H1 (cell line): Measurements from ENCODE around the gene SLC5A11. TPM values are rescaled to one million over a fixed set of nuclear protein-coding genes. Genes with fewer than 3 reads are reported as not detected.

Source experiments
- CTCF ChIA-PET: fragments of 300-600 bp; sonication (Branson Sonifier 250); formaldehyde crosslinking; loops from one replicate; lab custom pipeline; 2021; ENCODE audit not compliant: partially characterized antibody; lab: Charles Lee
- POLR2A ChIA-PET: fragments of 300-600 bp; sonication (Branson Sonifier 250); formaldehyde crosslinking; loops from one replicate; lab custom pipeline; 2021; ENCODE audit warnings: inconsistent platforms; ENCODE audit not compliant: partially characterized antibody; lab: Charles Lee
- DNase-seq, 2 experiments: peaks; one replicate each; pipeline versions ENCODE4 v3.0.0 to v3.0.0-alpha.2; 2010 to 2022; ENCODE audit warnings: low spot score in 2 of 2, low read depth in 1 of 2, mixed read lengths in 1 of 2
- FAIRE-seq: peaks from 2 replicates; lab custom pipeline; 2011; peaks lifted over from hg19 to GRCh38; lab: Jason Lieb, UNC
- H2AFZ ChIP-seq: 2 replicates; pipeline ENCODE4 v1.8.1; 2012; ENCODE audit warnings: low read length, inconsistent platforms
- H2AK5ac ChIP-seq: 2 replicates; pipeline ENCODE4 v1.6.1; 2013; ENCODE audit warnings: low read depth, low read length
- H2BK120ac ChIP-seq: replicated peaks from 2 replicates; pipeline ENCODE3; 2013; ENCODE audit warnings: low read depth, low read length, inconsistent platforms
- H2BK12ac ChIP-seq: 2 replicates; pipeline ENCODE4 v1.6.1; 2013; ENCODE audit warnings: low read depth, low read length
- H2BK15ac ChIP-seq: 2 replicates; pipeline ENCODE4 v1.6.1; 2013; ENCODE audit warnings: low read length
- H2BK20ac ChIP-seq: 2 replicates; pipeline ENCODE4 v1.6.1; 2013; ENCODE audit warnings: low read length
- H2BK5ac ChIP-seq: 2 replicates; pipeline ENCODE4 v1.6.1; 2013; ENCODE audit warnings: low read depth, low read length
- H3K14ac ChIP-seq: 2 replicates; pipeline ENCODE4 v1.6.1; 2013; ENCODE audit warnings: inconsistent platforms; ENCODE audit not compliant: insufficient read length
- H3K18ac ChIP-seq: 2 replicates; pipeline ENCODE4 v1.6.1; 2013; ENCODE audit warnings: low read length; ENCODE audit errors: extremely low read depth
- H3K23ac ChIP-seq: 2 replicates; pipeline ENCODE4 v1.6.1; 2013; ENCODE audit warnings: inconsistent platforms; ENCODE audit not compliant: insufficient read length
- H3K23me2 ChIP-seq: 2 replicates; pipeline ENCODE4 v1.6.1; 2013; ENCODE audit warnings: low read depth, low read length
- H3K27ac ChIP-seq: 2 replicates; pipeline ENCODE4 v1.6.1; 2011; ENCODE audit warnings: low read depth, low read length, inconsistent platforms
- H3K27me3 ChIP-seq, 4 experiments: replicated peaks in 1 of 4; 1 replicate in 1 of 4; 2 replicates in 3 of 4; pipeline versions ENCODE4 v1.6.1 to v1.8.1; 2011 to 2013; ENCODE audit warnings: low read length in 3 of 4, mild to moderate bottlenecking in 3 of 4, inconsistent platforms in 2 of 4, mixed read lengths in 2 of 4, moderate library complexity in 1 of 4; ENCODE audit not compliant: control insufficient read depth in 3 of 4, insufficient read depth in 3 of 4; ENCODE audit errors: extremely low read depth in 1 of 4
- H3K36me3 ChIP-seq, 4 experiments: 2 replicates each; pipeline versions ENCODE4 v1.6.1 to v1.8.1; 2011 to 2013; ENCODE audit warnings: mild to moderate bottlenecking in 4 of 4, low read length in 3 of 4, moderate library complexity in 2 of 4, control low read depth in 1 of 4, inconsistent platforms in 1 of 4; ENCODE audit not compliant: insufficient read depth in 4 of 4, control insufficient read depth in 2 of 4
- H3K4ac ChIP-seq: replicated peaks from 2 replicates; pipeline ENCODE3; 2013; ENCODE audit warnings: low read length, low read depth, mixed read lengths, inconsistent platforms; ENCODE audit not compliant: insufficient read length
- H3K4me1 ChIP-seq, 4 experiments: replicated peaks in 1 of 4; 1 replicate in 1 of 4; 2 replicates in 3 of 4; pipeline versions ENCODE4 v1.6.1 to v1.8.1; 2011 to 2013; ENCODE audit warnings: low read length in 3 of 4, inconsistent platforms in 2 of 4, mixed read lengths in 1 of 4; ENCODE audit not compliant: insufficient read depth in 4 of 4, control insufficient read depth in 3 of 4
- H3K4me2 ChIP-seq, 2 experiments: 2 replicates each; pipeline versions ENCODE4 v1.6.1 to v1.8.1; 2011 to 2013; ENCODE audit warnings: low read depth in 2 of 2, low read length in 2 of 2, control low read depth in 1 of 2, inconsistent platforms in 1 of 2, mild to moderate bottlenecking in 1 of 2; ENCODE audit not compliant: insufficient read depth in 1 of 2
- H3K4me3 ChIP-seq, 4 experiments: fragments of 200-600, 300-600 bp in 1 of 4; sonication (generic), shearing (Covaris generic), sonication (Bioruptor Twin) in 1 of 4; 2 replicates each; pipeline versions ENCODE4 v1.5.1 to v1.8.1; 2011 to 2016; ENCODE audit warnings: low read length in 4 of 4, low read depth in 3 of 4, control low read depth in 2 of 4, inconsistent platforms in 2 of 4, mild to moderate bottlenecking in 2 of 4, mixed read lengths in 1 of 4, moderate library complexity in 1 of 4; ENCODE audit not compliant: insufficient read depth in 2 of 4; ENCODE audit errors: extremely low read depth in 1 of 4
- H3K56ac ChIP-seq: replicated peaks from 2 replicates; pipeline ENCODE3; 2013; ENCODE audit warnings: low read depth, mild to moderate bottlenecking, mixed read lengths, low read length, inconsistent platforms; ENCODE audit not compliant: insufficient read length
- H3K79me1 ChIP-seq: 2 replicates; pipeline ENCODE4 v1.6.1; 2013; ENCODE audit warnings: low read depth, low read length, control low read depth
- H3K79me2 ChIP-seq, 2 experiments: 2 replicates each; pipeline versions ENCODE4 v1.6.1 to v1.8.1; 2012 to 2013; ENCODE audit warnings: low read length in 2 of 2, mild to moderate bottlenecking in 2 of 2, inconsistent platforms in 1 of 2; ENCODE audit not compliant: insufficient read depth in 2 of 2, control insufficient read depth in 1 of 2
- H3K9ac ChIP-seq, 4 experiments: replicated peaks in 1 of 4; 1 replicate in 1 of 4; 2 replicates in 3 of 4; pipeline versions ENCODE4 v1.6.1 to v1.8.1; 2011 to 2013; ENCODE audit warnings: low read depth in 3 of 4, low read length in 3 of 4, control low read depth in 2 of 4, mild to moderate bottlenecking in 2 of 4, moderate library complexity in 2 of 4, inconsistent platforms in 1 of 4; ENCODE audit errors: extremely low read depth in 1 of 4
- H3K9me3 ChIP-seq, 2 experiments: 2 replicates each; pipeline versions ENCODE4 v1.6.1 to v1.8.1; 2012 to 2013; ENCODE audit warnings: mild to moderate bottlenecking in 2 of 2, moderate library complexity in 2 of 2, control low read depth in 1 of 2, inconsistent platforms in 1 of 2, low read depth in 1 of 2, low read length in 1 of 2, mixed read lengths in 1 of 2; ENCODE audit not compliant: insufficient read depth in 2 of 2
- H4K20me1 ChIP-seq, 2 experiments: replicated peaks in 1 of 2; 2 replicates each; pipeline versions ENCODE3 to v1.8.1; 2011 to 2013; ENCODE audit warnings: inconsistent platforms in 2 of 2, low read length in 2 of 2, mild to moderate bottlenecking in 1 of 2; ENCODE audit not compliant: insufficient read depth in 2 of 2, control insufficient read depth in 1 of 2
- H4K5ac ChIP-seq: 2 replicates; pipeline ENCODE4 v1.6.1; 2013; ENCODE audit warnings: low read length, low read depth, mixed read lengths, inconsistent platforms; ENCODE audit not compliant: insufficient read length
- H4K8ac ChIP-seq: 2 replicates; pipeline ENCODE4 v1.8.0; 2013; ENCODE audit warnings: mild to moderate bottlenecking, moderate library complexity, low read length, inconsistent platforms; ENCODE audit not compliant: insufficient read depth; ENCODE audit errors: extremely low read depth
- H4K91ac ChIP-seq: replicated peaks from 2 replicates; pipeline ENCODE3; 2013; ENCODE audit warnings: low read length, mixed read lengths, inconsistent platforms; ENCODE audit not compliant: insufficient read length
- CTCF ChIP-seq, 3 experiments: IDR thresholded peaks; 1 replicate in 2 of 3; 2 replicates in 1 of 3; pipeline versions ENCODE4 v1.5.1 to v1.6.1; 2011; ENCODE audit warnings: low read length in 3 of 3, mild to moderate bottlenecking in 3 of 3, inconsistent platforms in 2 of 3, low read depth in 1 of 3, moderate library complexity in 1 of 3; ENCODE audit not compliant: insufficient read depth in 1 of 3; ENCODE audit errors: control extremely low read depth in 1 of 3
- GABPA ChIP-seq: IDR thresholded peaks from 2 replicates; pipeline ENCODE4 v1.6.1; 2011; ENCODE audit warnings: mild to moderate bottlenecking, low read length, moderate library complexity, borderline replicate concordance; ENCODE audit not compliant: insufficient read depth
- RXRA ChIP-seq: IDR thresholded peaks from 2 replicates; pipeline ENCODE4 v1.6.1; 2011; ENCODE audit warnings: low read depth, mild to moderate bottlenecking, low read length, moderate library complexity; ENCODE audit not compliant: insufficient read depth
- SAP30 ChIP-seq: fragments of 300-600 bp; sonication (generic); IDR thresholded peaks from 2 replicates; pipeline ENCODE4 v1.7.1; 2012; ENCODE audit warnings: low read length, moderate library complexity, mild to moderate bottlenecking, inconsistent platforms; ENCODE audit not compliant: insufficient read depth, insufficient replicate concordance
- TEAD4 ChIP-seq: IDR thresholded peaks from 2 replicates; pipeline ENCODE4 v1.6.1; 2012; ENCODE audit warnings: low read depth, low read length, inconsistent platforms, mixed read lengths
- WGBS, 2 experiments: shearing (Covaris generic) in 1 of 2; methylation state at CpG; one replicate each; pipeline versions ENCODE4 v1.1.6 to v1.1.7; 2013 to 2015; ENCODE audit warnings: low lambda C conversion rate in 2 of 2, mixed read lengths in 2 of 2, inconsistent platforms in 1 of 2, low coverage in 1 of 2, missing lambda C conversion rate in 1 of 2; ENCODE audit not compliant: insufficient replicate concordance in 2 of 2, insufficient coverage in 1 of 2, insufficient read length in 1 of 2; ENCODE audit errors: extremely low coverage in 1 of 2, missing lambda C conversion rate in 1 of 2; 5-methylcytosine and 5-hydroxymethylcytosine counted together
- polyA plus RNA-seq, 7 experiments: library from polyadenylated mRNA; depleted of rRNA in 3 of 7; stranded (reverse) in 5 of 7; unstranded in 2 of 7; fragments of >200 nt in 5 of 7; fragments of 200-250 nt in 2 of 7; gene quantifications; 1 replicate in 5 of 7; 2 replicates in 1 of 7; 4 replicates in 1 of 7; pipeline versions ENCODE4 v1.2.1 to v1.2.3, GENCODE V29; 2011 to 2013; ENCODE audit warnings: missing spikeins in 2 of 7, mixed read lengths in 2 of 7
- total RNA-seq: library from RNA; stranded (reverse); fragmentation: NEBNext Ultra II Directional; extraction: Animal tissue kit (Norgen Biotek cat#: 25700); gene quantifications from 2 replicates; pipeline ENCODE4 v1.2.1, GENCODE V29; 2021

The SLC5A11 gene
- total and polyA plus RNA-seq, 2 of the 8 experiments (the other 6 are each of a cell fraction or from before 2014, with no cell fraction given): 0.26 to 0.59 TPM

- TF ChIP-seq GABPA (no peak), CTCF (IDR thresholded peaks at IDR 0.05; ENCODE audit: control extremely low read depth in 1 of 3, insufficient read depth in 1 of 3, low read depth in 1 of 3, low read length in 3 of 3) (no peak), TEAD4 (no peak), RXRA (no peak), SAP30 (no peak)
- no peak overlapping the region for H2AFZ ChIP-seq
- H2BK15ac ChIP-seq: no peak overlapping the region
- no peaks in the 10 kb centered on the region for H3K79me1 ChIP-seq
- no peak overlapping the region for H3K14ac ChIP-seq
- H3K9ac ChIP-seq: no peak overlapping the region
- H4K91ac ChIP-seq: no peak overlapping the region
- no peak overlapping the region for H3K4me2 ChIP-seq
- no peaks in the 10 kb centered on the region for H3K9me3 ChIP-seq
- H3K4ac ChIP-seq: no peak overlapping the region
- FAIRE-seq (no peak), DNase-seq (no peak)
- no peak overlapping the region for H2BK12ac ChIP-seq
- ChIA-PET POLR2A (no interaction called here), CTCF (interaction anchor here (1.0 to 1.4 kb wide), 2 partner anchors 55 to 75 kb away, joined by 3 to 4 read pairs; no protein-coding TSS in a partner anchor)
- no peak overlapping the region for H2BK120ac ChIP-seq
- no peak overlapping the region for H4K5ac ChIP-seq
- no peaks in the 10 kb centered on the region for H3K23me2 ChIP-seq
- no peaks in the 10 kb centered on the region for H3K36me3 ChIP-seq
- H3K27ac ChIP-seq: no peak overlapping the region
- H2BK20ac ChIP-seq: no peak overlapping the region
- H2BK5ac ChIP-seq: no peak overlapping the region
- H3K79me2 ChIP-seq: no peaks in the 10 kb centered on the region
- H3K18ac ChIP-seq: no peak overlapping the region
- H2AK5ac ChIP-seq: no peak overlapping the region
- no peak overlapping the region for H4K8ac ChIP-seq
- H3K4me1 ChIP-seq: no peaks in the 10 kb centered on the region
- H3K27me3 ChIP-seq: no peaks in the 10 kb centered on the region; a peak in 1 of 7 replicates
- H4K20me1 ChIP-seq: no peaks in the 10 kb centered on the region
- WGBS, 2 experiments: 96% methylated on average over 5 of the region's 5 CpGs; no CpG with 5 or more reads in 1 of the 2 experiments
- no peak overlapping the region for H3K23ac ChIP-seq
- no peak overlapping the region for H3K4me3 ChIP-seq
- no peak overlapping the region for H3K56ac ChIP-seq
Observed at GRCh38 chr16:24909856-24910255, 64.1 kb downstream of the SLC5A11 start.
